Gastrocnemius medialis (tissue), 4 donors: ENCODE measurements around the gene EPHX1. TPM values are rescaled to one million over a fixed set of nuclear protein-coding genes. Genes with fewer than 3 reads are reported as not detected.

Experiments used
- ATAC-seq, 2 donors: fragments of 150-250 bp; one replicate each; pipeline ENCODE4 v1.9.1; 2016
- DNase-seq, 2 donors: peaks; one replicate each; pipeline ENCODE4 v3.0.0-alpha.2; 2019
- H3K27ac ChIP-seq, 4 donors: fragments of 200-600 bp; sonication (generic); 1 replicate in 1 of 4; 2 replicates in 3 of 4; pipeline ENCODE4 v1.5.1; 2016 to 2018; ENCODE audit warnings: mild to moderate bottlenecking in 2 of 4, moderate library complexity in 1 of 4
- H3K27me3 ChIP-seq, 3 donors: fragments of 200-600 bp; sonication (generic) in 2 of 3; 1 replicate in 1 of 3; 2 replicates in 2 of 3; pipeline versions ENCODE4 v1.5.1 to v1.6.0; 2016 to 2019; ENCODE audit warnings: mild to moderate bottlenecking in 1 of 3, moderate library complexity in 1 of 3
- H3K36me3 ChIP-seq, 2 donors: fragments of 200-600 bp; sonication (generic) in 1 of 2; one replicate each; pipeline ENCODE4 v1.5.1; 2017 to 2018
- H3K4me1 ChIP-seq, 2 donors: fragments of 200-600 bp; sonication (generic) in 1 of 2; one replicate each; pipeline ENCODE4 v1.5.1; 2016 to 2017; ENCODE audit warnings: mild to moderate bottlenecking in 2 of 2
- H3K4me3 ChIP-seq, 4 donors: fragments of 200-600 bp; sonication (generic) in 3 of 4; 1 replicate in 1 of 4; 2 replicates in 3 of 4; pipeline ENCODE4 v1.5.1; 2016 to 2019; ENCODE audit warnings: mild to moderate bottlenecking in 2 of 4
- H3K9me3 ChIP-seq, 3 donors: fragments of 200-600 bp; sonication (generic) in 2 of 3; 1 replicate in 1 of 3; 2 replicates in 2 of 3; pipeline ENCODE4 v1.5.1; 2016 to 2019
- CTCF ChIP-seq, 5 experiments: fragments of 450-650 bp in 3 of 5; fragments of 200-600 bp in 2 of 5; sonication (generic) in 2 of 5; IDR thresholded peaks in 4 of 5; conservative IDR thresholded peaks in 1 of 5; 1 replicate in 4 of 5; 2 replicates in 1 of 5; pipeline ENCODE4 v1.5.1; 2016 to 2019; ENCODE audit warnings: antibody characterized with exemption in 5 of 5, mild to moderate bottlenecking in 3 of 5, moderate library complexity in 3 of 5
- POLR2A ChIP-seq, 2 donors: fragments of 450-650 bp; IDR thresholded peaks; one replicate each; pipeline ENCODE4 v1.6.1; 2017; ENCODE audit warnings: antibody characterized with exemption in 2 of 2, mild to moderate bottlenecking in 2 of 2, moderate library complexity in 2 of 2
- in situ Hi-C, 4 donors: fragments of 200-750 bp; cut with MboI; loops; one replicate each; pipeline versions ENCODE4 v1.15.0 to v1.8.0; 2017; ENCODE audit warnings: low sequenced_read_pairs in 4 of 4
- intact Hi-C: fragments of 100-400 bp; cut with DNase I; formaldehyde crosslinking; loops from one replicate; pipeline ENCODE4 v1.15.1; 2023; ENCODE audit warnings: low total_unique reads
- total RNA-seq, 4 donors: library from RNA; depleted of rRNA; stranded (reverse); fragments of >200 nt; gene quantifications; one replicate each; pipeline versions ENCODE4 v1.1.0 to v1.2.3, GENCODE V29; 2016

Gene EPHX1
- total RNA-seq, 4 donors from 2014 or later, result 65.7 to 155 (median 108) TPM

DNA sequence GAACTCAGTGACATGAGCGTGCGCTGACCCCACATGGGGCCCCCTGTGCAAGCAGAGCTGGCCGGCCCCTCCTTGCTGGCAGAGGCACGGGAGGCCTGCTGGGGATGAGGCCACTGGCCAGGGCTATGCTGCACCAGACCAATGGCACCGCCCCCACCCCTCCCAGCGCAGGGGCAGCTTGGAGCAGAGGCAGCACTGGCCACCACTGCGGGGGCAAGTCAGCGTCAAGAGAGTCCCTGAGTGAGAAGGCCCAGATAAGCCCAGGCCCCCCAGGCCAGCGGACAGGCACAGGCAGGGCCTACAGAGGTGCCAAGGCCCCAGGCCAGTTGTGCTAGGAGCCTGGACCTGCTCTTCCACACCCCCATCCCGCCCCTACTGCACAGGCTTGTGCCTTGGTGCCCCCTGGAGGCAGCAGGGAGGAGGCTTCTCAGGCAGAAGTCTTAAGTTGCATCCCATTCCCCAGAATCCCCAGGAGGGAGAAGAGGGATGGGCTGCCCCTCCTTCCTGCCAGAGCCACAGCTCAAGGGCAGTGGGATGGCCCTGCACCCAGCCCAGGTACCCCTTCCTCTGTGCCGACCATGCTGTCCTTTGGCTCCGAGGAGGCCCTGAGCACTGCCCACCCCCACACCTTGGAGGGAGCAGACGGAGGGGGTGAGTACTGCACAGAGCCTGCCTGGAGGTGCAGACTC lies 35.8 kb downstream of the EPHX1 start:
- in situ Hi-C loops, result loop anchor here in 2 of 4 donors (10.0 kb wide), 2 partner anchors 71 to 371 kb away; partner anchors contain the start of gene SRP9 (in 1 of the 2)
- H3K36me3 ChIP-seq, result peaks cover 0 to 63% of the 10 kb centered on the region in 2 donors

GRCh38 chr1:225846331-225847310 lies 36.7 kb downstream of the EPHX1 start:
- no peak for ATAC-seq

More for the DNA sequence above, 35.8 kb downstream of the EPHX1 start:
- DNase-seq (peak; percentile 52 to 74), ATAC-seq (peak; percentile 49 to 83)
- intact Hi-C loops, result loop anchor here (1.0 to 5.0 kb wide), 3 partner anchors 38 to 370 kb away; no protein-coding TSS in a partner anchor
- TF ChIP-seq CTCF (IDR thresholded peaks at IDR 0.05 in 4 of 5, conservative IDR thresholded peaks at IDR 0.05 in 1 of 5) (peak; percentile 62 to 83 (median 79)), POLR2A (IDR thresholded peaks at IDR 0.05) (no peak)
- peak overlapping the region; percentile 15 to 61 (median 38) for H3K27ac ChIP-seq
- peaks cover 3 to 5% of the 10 kb centered on the region in 2 donors for H3K4me1 ChIP-seq
- H3K4me3 ChIP-seq, result no peak overlapping the region
- H3K9me3 ChIP-seq, result no peaks in the 10 kb centered on the region
- H3K27me3 ChIP-seq, result no peaks in the 10 kb centered on the region

GRCh38 chr1:225847610-225848009 lies 37.7 kb downstream of the EPHX1 start:
- TF ChIP-seq CTCF (IDR thresholded peaks at IDR 0.05 in 4 of 5, conservative IDR thresholded peaks at IDR 0.05 in 1 of 5) (no peak), POLR2A (IDR thresholded peaks at IDR 0.05) (no peak)
- Histone ChIP-seq H3K36me3 (peaks cover 0 to 52% of the 10 kb centered on the region in 2 donors), H3K27me3 (no peaks in the 10 kb centered on the region), H3K4me1 (peaks cover 3 to 5% of the 10 kb centered on the region in 2 donors), H3K27ac (no peak overlapping the region), H3K4me3 (no peak overlapping the region), H3K9me3 (no peaks in the 10 kb centered on the region)
- in situ Hi-C loops, result loop anchor here in 2 of 4 donors (10.0 kb wide), 2 partner anchors 73 to 373 kb away; partner anchors contain the start of gene SRP9 (in 1 of the 2)
- no peak for ATAC-seq
- intact Hi-C loops, result loop anchor here (5.0 kb wide), 1 partner anchor 40 kb away; no protein-coding TSS in a partner anchor
- DNase-seq, result no peak

More at GRCh38 chr1:225846331-225847310, 36.7 kb downstream of the EPHX1 start:
- TF ChIP-seq CTCF (IDR thresholded peaks at IDR 0.05 in 4 of 5, conservative IDR thresholded peaks at IDR 0.05 in 1 of 5) (no peak), POLR2A (IDR thresholded peaks at IDR 0.05) (no peak)
- H3K9me3 ChIP-seq, result no peaks in the 10 kb centered on the region
- H3K27ac ChIP-seq, result peak overlapping the region in 1 of 4 donors; percentile 25
- no peak overlapping the region for H3K4me3 ChIP-seq
- peaks cover 3 to 5% of the 10 kb centered on the region in 2 donors for H3K4me1 ChIP-seq
- in situ Hi-C loops (loop anchor here in 2 of 4 donors (10.0 kb wide), 2 partner anchors 72 to 372 kb away; partner anchors contain the start of gene SRP9 (in 1 of the 2)), intact Hi-C loops (loop anchor here (1.0 to 5.0 kb wide), 3 partner anchors 39 to 371 kb away; no protein-coding TSS in a partner anchor)
- DNase-seq, result no peak
- H3K36me3 ChIP-seq, result peaks cover 0 to 58% of the 10 kb centered on the region in 2 donors
- no peaks in the 10 kb centered on the region for H3K27me3 ChIP-seq
